GM18507 (cell line): ENCODE data around the gene UBN2.

ENCODE experiments used
- DNase-seq: peaks from one replicate; pipeline ENCODE4 v3.0.0; 2011; ENCODE audit warnings: low read depth; ENCODE audit not compliant: insufficient read length; ENCODE audit errors: extremely low spot score
- FAIRE-seq: peaks from 2 replicates; lab custom pipeline; 2011; peaks lifted over from hg19 to GRCh38; lab: Jason Lieb, UNC

UBN2 gene

GRCh38 chr7:139340037-139340807 lies 109.2 kb downstream of the UBN2 start:
- FAIRE-seq = peak; percentile 99
- peak; percentile 86 for DNase-seq

- FAIRE-seq (no peak), DNase-seq (no peak)
These were observed 109.7 kb downstream of the UBN2 start for GRCh38 chr7:139340808-139341057.

- FAIRE-seq = peak; percentile 81
These were observed 110.2 kb downstream of the UBN2 start, which contains the start of gene FMC1 for GRCh38 chr7:139341058-139341775. Gene FMC1 (plus strand): TSS chr7:139341337. CDS start chr7:139341385, 48 bp downstream.

GRCh38 chr7:139341776-139342226 lies 110.8 kb downstream of the UBN2 start:
- DNase-seq (no peak), FAIRE-seq (peak; percentile 85)

More at GRCh38 chr7:139341058-139341775, 110.2 kb downstream of the UBN2 start, which contains the start of gene FMC1:
- DNase-seq = no peak

- no peak for FAIRE-seq
- DNase-seq = no peak
These were observed 114.0 kb downstream of the UBN2 start for GRCh38 chr7:139345042-139345441.

- no peak for DNase-seq
- FAIRE-seq = no peak
These were observed 120.0 kb downstream of the UBN2 start for GRCh38 chr7:139351027-139351426.

GRCh38 chr7:139354729-139355128 lies 123.7 kb downstream of the UBN2 start:
- FAIRE-seq (no peak), DNase-seq (no peak)

- FAIRE-seq (no peak), DNase-seq (no peak)
These were observed 124.3 kb downstream of the UBN2 start for GRCh38 chr7:139355320-139355719.
